Nephron progenitor cell (in vitro differentiated cells): ENCODE data around the gene PPIF.
"Not testable (repeated sequence)": the region's sequence is repeated elsewhere in the genome, so short reads cannot be mapped to it uniquely, and the experiment has no call there.

ENCODE experiments used
- DNase-seq: peaks from one replicate; pipeline ENCODE4 v3.0.0; 2021
- H3K27ac Mint-ChIP-seq: 2 replicates; pipeline ENCODE4 v1.8.0; 2021; ENCODE audit warnings: mild to moderate bottlenecking, moderate library complexity, mixed read lengths
- H3K27me3 Mint-ChIP-seq: 2 replicates; pipeline ENCODE4 v1.8.0; 2021; ENCODE audit warnings: mild to moderate bottlenecking, low read depth, mixed read lengths; ENCODE audit not compliant: poor library complexity
- H3K36me3 Mint-ChIP-seq: 2 replicates; pipeline ENCODE4 v1.8.0; 2021; ENCODE audit warnings: low read depth, mixed read lengths
- H3K4me1 Mint-ChIP-seq: 2 replicates; pipeline ENCODE4 v1.8.0; 2021; ENCODE audit warnings: mixed read lengths
- H3K4me3 Mint-ChIP-seq: 2 replicates; pipeline ENCODE4 v1.8.0; 2021; ENCODE audit warnings: mild to moderate bottlenecking, moderate library complexity, mixed read lengths
- H3K9me3 Mint-ChIP-seq: 2 replicates; pipeline ENCODE4 v1.8.0; 2021; ENCODE audit warnings: mild to moderate bottlenecking, moderate library complexity, mixed read lengths
- TF ChIP-seq, protein P1 (sequence below): fragments of 200-600 bp; sonication (generic); IDR thresholded peaks from 2 replicates; pipeline ENCODE4 v1.5.0; 2021; ENCODE audit warnings: antibody characterized with exemption

The PPIF gene

DNA sequence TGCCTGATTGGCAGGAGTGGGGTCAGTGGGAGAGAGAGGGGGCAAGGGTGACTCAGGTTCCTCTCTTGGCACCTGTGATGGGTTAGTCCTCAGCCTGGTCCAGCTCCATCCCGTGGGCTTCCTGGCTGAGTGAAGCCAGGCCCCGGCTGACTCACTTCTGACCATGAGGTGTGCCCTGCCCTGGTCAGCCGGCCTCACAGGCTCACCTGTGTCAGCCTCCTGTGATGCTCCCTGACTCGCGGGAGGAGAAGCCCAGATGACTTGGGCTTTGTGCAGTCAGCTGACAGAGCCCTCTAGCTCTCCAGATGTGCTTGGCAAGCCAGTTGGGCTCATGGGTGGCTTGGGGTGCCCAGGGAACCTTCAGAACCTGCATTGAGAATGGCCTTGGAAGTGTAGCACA is 16.0 kb upstream of the PPIF start:
- peaks cover 7% of the 10 kb centered on the region for H3K27me3 Mint-ChIP-seq
- no peak for DNase-seq

DNA sequence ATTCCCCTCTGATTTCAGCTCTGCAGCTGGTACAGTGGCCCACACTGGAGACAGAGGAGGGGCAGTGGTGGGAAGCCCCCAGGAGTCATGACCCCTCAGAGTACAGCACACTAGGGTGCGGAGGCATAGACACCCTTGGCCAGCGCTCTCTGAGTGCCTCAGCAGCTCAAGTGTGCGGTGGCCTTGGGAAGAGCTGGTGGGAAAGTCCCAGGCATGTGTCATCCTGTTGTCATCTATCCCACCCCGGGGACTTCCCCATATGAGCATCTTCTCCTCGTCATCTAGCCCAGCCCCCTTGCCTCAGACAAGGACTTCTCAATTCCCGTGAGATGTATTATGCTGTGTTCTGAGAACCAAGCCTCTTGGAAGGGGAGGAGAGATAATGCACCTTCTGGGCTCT is 15.6 kb upstream of the PPIF start:
- DNase-seq: no peak
- Mint-ChIP-seq H3K4me1 (peaks cover 19% of the 10 kb centered on the region), H3K36me3 (no peaks in the 10 kb centered on the region), H3K27ac (no peak overlapping the region), H3K27me3 (peaks cover 7% of the 10 kb centered on the region), H3K9me3 (peaks cover 11% of the 10 kb centered on the region), H3K4me3 (no peak overlapping the region)
- TF ChIP-seq, protein P1, sequence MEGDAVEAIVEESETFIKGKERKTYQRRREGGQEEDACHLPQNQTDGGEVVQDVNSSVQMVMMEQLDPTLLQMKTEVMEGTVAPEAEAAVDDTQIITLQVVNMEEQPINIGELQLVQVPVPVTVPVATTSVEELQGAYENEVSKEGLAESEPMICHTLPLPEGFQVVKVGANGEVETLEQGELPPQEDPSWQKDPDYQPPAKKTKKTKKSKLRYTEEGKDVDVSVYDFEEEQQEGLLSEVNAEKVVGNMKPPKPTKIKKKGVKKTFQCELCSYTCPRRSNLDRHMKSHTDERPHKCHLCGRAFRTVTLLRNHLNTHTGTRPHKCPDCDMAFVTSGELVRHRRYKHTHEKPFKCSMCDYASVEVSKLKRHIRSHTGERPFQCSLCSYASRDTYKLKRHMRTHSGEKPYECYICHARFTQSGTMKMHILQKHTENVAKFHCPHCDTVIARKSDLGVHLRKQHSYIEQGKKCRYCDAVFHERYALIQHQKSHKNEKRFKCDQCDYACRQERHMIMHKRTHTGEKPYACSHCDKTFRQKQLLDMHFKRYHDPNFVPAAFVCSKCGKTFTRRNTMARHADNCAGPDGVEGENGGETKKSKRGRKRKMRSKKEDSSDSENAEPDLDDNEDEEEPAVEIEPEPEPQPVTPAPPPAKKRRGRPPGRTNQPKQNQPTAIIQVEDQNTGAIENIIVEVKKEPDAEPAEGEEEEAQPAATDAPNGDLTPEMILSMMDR: no peak

More for the DNA sequence above, 16.0 kb upstream of the PPIF start:
- peaks cover 14% of the 10 kb centered on the region for H3K4me1 Mint-ChIP-seq
- TF ChIP-seq, protein P1: no peak
- H3K4me3 Mint-ChIP-seq: no peak overlapping the region
- no peaks in the 10 kb centered on the region for H3K36me3 Mint-ChIP-seq
- H3K27ac Mint-ChIP-seq: no peak overlapping the region
- peaks cover 11% of the 10 kb centered on the region for H3K9me3 Mint-ChIP-seq

DNA sequence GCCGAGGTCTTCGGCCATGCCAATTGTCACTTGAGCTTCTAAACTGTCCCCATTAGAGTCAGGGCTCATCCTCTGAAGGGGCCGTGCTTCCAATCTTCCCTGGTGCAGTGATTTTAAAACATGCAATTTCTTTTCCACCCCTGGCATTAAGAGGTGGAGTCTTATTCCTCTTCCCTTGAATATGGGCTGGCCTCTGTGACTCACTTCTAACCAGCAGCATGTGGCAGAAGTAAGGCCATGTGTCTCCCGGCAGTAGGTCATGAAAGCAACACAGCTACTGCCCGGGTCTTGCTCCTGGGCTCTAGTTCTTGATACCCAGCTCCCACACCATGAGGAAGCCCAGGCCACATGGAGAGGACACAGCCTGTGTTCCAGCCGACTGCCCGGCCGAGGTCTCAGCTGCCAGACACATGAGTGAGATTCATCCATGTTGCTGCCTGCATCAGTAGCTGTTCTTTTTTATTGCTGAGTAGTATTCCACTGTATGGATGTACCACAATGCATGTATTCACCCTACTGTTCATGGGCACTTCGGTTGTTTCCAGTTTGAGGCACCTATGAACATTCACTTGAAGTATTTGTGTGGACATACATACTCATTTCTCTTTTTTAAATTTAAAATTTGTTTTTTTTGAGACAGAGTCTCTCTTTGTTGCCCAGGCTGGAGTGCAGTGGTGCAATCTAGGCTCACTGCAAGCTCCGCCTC is 14.5 kb upstream of the PPIF start:
- H3K36me3 Mint-ChIP-seq, H3K27ac Mint-ChIP-seq, DNase-seq, H3K27me3 Mint-ChIP-seq, H3K4me3 Mint-ChIP-seq: not testable (repeated sequence)
- Mint-ChIP-seq H3K9me3 (peaks cover 19% of the 10 kb centered on the region), H3K4me1 (peaks cover 25% of the 10 kb centered on the region)

DNA sequence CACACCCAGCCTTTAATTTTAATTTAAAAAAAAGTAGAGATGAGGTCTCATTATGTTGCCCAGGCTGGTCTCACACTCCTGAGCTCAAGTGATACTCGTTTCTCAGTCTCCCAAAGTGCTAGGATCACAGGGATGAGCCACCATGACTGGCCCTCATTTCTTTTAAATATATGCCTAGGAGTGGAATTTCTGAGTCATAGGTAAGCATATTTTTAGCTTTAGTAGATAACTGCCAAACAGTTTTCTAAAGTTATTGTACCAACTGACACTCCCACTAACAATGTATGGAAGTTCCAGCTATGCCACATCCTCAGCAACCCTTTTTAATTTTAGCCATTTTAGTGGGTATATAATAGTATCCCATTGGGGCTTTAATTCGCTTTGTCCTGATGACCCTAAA is 13.8 kb upstream of the PPIF start:
- TF ChIP-seq, protein P1: no peak
- Mint-ChIP-seq H3K27ac (no peak overlapping the region), H3K36me3 (no peaks in the 10 kb centered on the region), H3K27me3 (peaks cover 7% of the 10 kb centered on the region), H3K9me3 (peaks cover 19% of the 10 kb centered on the region), H3K4me1 (peaks cover 25% of the 10 kb centered on the region), H3K4me3 (no peak overlapping the region)
- DNase-seq: no peak

DNA sequence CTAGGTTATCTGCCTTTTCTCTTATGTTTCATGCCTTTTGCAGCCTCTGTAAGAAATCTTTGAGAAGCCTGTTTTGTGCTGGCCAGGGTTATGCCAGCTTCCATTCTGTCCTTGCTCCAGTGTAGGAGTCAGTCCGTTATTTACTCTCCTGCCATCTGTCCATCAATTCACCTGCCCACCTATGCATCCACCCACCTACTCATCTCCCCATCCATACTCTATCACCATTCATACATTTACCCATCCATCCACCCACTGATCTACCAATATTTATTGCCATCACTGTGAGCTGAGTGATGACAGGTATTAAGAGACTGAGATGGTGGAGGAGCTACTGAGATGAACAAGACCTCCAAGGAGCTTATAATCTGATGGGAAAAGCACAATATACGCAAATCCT is 12.7 kb upstream of the PPIF start:
- no peaks in the 10 kb centered on the region for H3K36me3 Mint-ChIP-seq
- H3K4me3 Mint-ChIP-seq: no peak overlapping the region
- no peak overlapping the region for H3K27ac Mint-ChIP-seq
- peaks cover 7% of the 10 kb centered on the region for H3K27me3 Mint-ChIP-seq
- no peak for DNase-seq
- H3K4me1 Mint-ChIP-seq: peaks cover 25% of the 10 kb centered on the region
- TF ChIP-seq, protein P1: no peak
- H3K9me3 Mint-ChIP-seq: peaks cover 23% of the 10 kb centered on the region

DNA sequence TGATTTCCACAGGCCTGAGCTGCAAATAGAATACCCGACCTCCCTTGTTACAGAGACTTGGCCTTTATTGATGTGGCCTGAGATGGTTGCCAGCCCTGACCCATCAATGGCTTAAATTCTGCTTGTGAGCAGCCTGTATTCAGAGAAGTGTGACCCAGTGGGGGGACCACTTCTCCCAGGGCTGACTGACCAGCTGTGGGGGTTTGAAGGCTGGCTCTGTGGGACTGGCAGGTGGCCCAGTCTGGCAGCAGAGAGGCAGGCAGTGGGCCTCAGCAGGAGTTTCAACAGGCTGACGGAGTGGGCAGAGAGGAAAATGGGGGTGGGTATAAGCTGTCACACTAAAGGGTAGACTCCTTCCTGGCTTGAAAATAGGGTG is 12.2 kb upstream of the PPIF start:
- TF ChIP-seq, protein P1: no peak
- no peaks in the 10 kb centered on the region for H3K36me3 Mint-ChIP-seq
- DNase-seq: no peak
- H3K4me3 Mint-ChIP-seq: no peak overlapping the region
- peaks cover 23% of the 10 kb centered on the region for H3K9me3 Mint-ChIP-seq
- peaks cover 7% of the 10 kb centered on the region for H3K27me3 Mint-ChIP-seq
- peak overlapping the region; percentile 77 for H3K27ac Mint-ChIP-seq
- peaks cover 25% of the 10 kb centered on the region for H3K4me1 Mint-ChIP-seq
